Heart left ventricle (tissue), 16 donors: ENCODE data around the gene FAM219A. TPM values are rescaled to one million over a fixed set of nuclear protein-coding genes. Genes with fewer than 3 reads are reported as not detected.

Source experiments
- ATAC-seq, 4 donors: fragments of 200-7000 bp; cut with Tn5 transposase; one replicate each; pipeline ENCODE4 v1.9.1; 2020 to 2022; ENCODE audit warnings: moderate library complexity in 4 of 4, mild to moderate bottlenecking in 3 of 4, moderate number of reproducible peaks in 1 of 4
- DNase-seq, 5 donors: peaks; one replicate each; pipeline ENCODE4 v3.0.0-alpha.2; 2020
- H3K27ac ChIP-seq, 12 donors: fragments of 200-600 bp; sonication (generic) in 4 of 12; one replicate each; pipeline versions ENCODE4 v1.5.0 to v1.8.0; 2016 to 2022; ENCODE audit warnings: mild to moderate bottlenecking in 2 of 12
- H3K27me3 ChIP-seq, 9 donors: fragments of 200-600 bp; sonication (generic) in 2 of 9; one replicate each; pipeline versions ENCODE4 v1.5.1 to v1.8.0; 2016 to 2022; ENCODE audit warnings: mild to moderate bottlenecking in 3 of 9
- H3K36me3 ChIP-seq, 9 donors: fragments of 200-600 bp; sonication (generic) in 2 of 9; one replicate each; pipeline versions ENCODE4 v1.5.0 to v1.8.0; 2018 to 2022; ENCODE audit warnings: mild to moderate bottlenecking in 2 of 9
- H3K4me1 ChIP-seq, 12 donors: fragments of 200-600 bp; sonication (generic) in 4 of 12; one replicate each; pipeline versions ENCODE4 v1.5.0 to v1.8.0; 2016 to 2022; ENCODE audit warnings: mild to moderate bottlenecking in 3 of 12
- H3K4me3 ChIP-seq, 12 donors: fragments of 200-600 bp; sonication (generic) in 4 of 12; one replicate each; pipeline versions ENCODE4 v1.5.0 to v1.8.0; 2017 to 2022; ENCODE audit warnings: mild to moderate bottlenecking in 9 of 12, moderate library complexity in 4 of 12
- H3K9me3 ChIP-seq, 12 donors: fragments of 200-600 bp; sonication (generic) in 4 of 12; one replicate each; pipeline versions ENCODE4 v1.5.0 to v1.8.0; 2016 to 2022; ENCODE audit warnings: mild to moderate bottlenecking in 1 of 12
- POLR2A ChIP-seq, 2 donors: fragments of 450-650 bp; IDR thresholded peaks; one replicate each; pipeline ENCODE4 v1.6.1; 2017; ENCODE audit warnings: antibody characterized with exemption in 2 of 2, mild to moderate bottlenecking in 2 of 2, moderate library complexity in 2 of 2
- WGBS, 4 donors: extraction: QIAGEN DNeasy Blood & Tissue Kit in 2 of 4; methylation state at CpG; one replicate each; pipeline versions ENCODE4 v1.1.5 to v1.1.7; 2013 to 2018; 5-methylcytosine and 5-hydroxymethylcytosine counted together
- intact Hi-C, 10 donors: fragments of 100-400 bp; cut with DNase I; formaldehyde crosslinking; loops; one replicate each; pipeline versions ENCODE4 v1.11.1 to v1.14.2; 2022
- polyA plus RNA-seq, 2 donors: library from polyadenylated mRNA; stranded (reverse); fragments of 200-250 nt; gene quantifications; one replicate each; pipeline ENCODE4 v1.2.3, GENCODE V29; 2013
- total RNA-seq, 9 donors: library from RNA; depleted of rRNA in 2 of 9; stranded (reverse); fragments of >200 nt in 2 of 9; fragmentation: NEBNext Ultra II Directional in 3 of 9; extraction: Animal tissue kit (Norgen Biotek cat#: 25700) in 3 of 9; gene quantifications; one replicate each; pipeline versions ENCODE4 v1.1.0 to v1.2.4, GENCODE V29; 2016 to 2023
- TF ChIP-seq, protein P1 (sequence below), 12 donors: fragments of 200-600 bp; sonication (generic) in 4 of 12; IDR thresholded peaks; one replicate each; pipeline versions ENCODE4 v1.5.0 to v1.8.0; 2018 to 2022; ENCODE audit warnings: antibody characterized with exemption in 12 of 12, mild to moderate bottlenecking in 5 of 12
- donor health status: ischemic (EF 13 %, LVEDD 7.1; RV severe dilation, severe dysfunction).
- donor health status: healthy with polysubstance abuse.
- donor health status: DM: no; HTN: yes; CAD: no.
- donor health status: DM: no; HTN: no; CAD: no.
- donor health status: ischemic (EF 25% LVEDD 6.9; RV normal size, moderate dysfunction).
- donor health status: ischemic (EF 25% LVEDD 5.7; RV mildly dilated, moderate dysfunction).
- donor health status: healthy.
- donor health status: DM: yes; HTN: yes; CAD: no.
- donor health status: ischemic (EF 35%, LVEDD 5.7; RV mildly dilated, moderate dysfunction).
- donor health status: nonischemic (EF 11% LVEDD 7.7; RV severe dilation, severe dysfunction).
- donor health status: DM: yes; HTN: yes; CAD: no.
- donor health status: PGD.
- donor health status: ischemic (EF 29% LVEDD 5.4; RV normal size, mild dysfunction).
- donor health status: nonischemic (EF 23%, LVEDD 6.1; RV moderate dilation, normal function).

The FAM219A gene
- total and polyA plus RNA-seq, 11 donors = 12.7 to 39.1 (median 25.9) TPM

DNA sequence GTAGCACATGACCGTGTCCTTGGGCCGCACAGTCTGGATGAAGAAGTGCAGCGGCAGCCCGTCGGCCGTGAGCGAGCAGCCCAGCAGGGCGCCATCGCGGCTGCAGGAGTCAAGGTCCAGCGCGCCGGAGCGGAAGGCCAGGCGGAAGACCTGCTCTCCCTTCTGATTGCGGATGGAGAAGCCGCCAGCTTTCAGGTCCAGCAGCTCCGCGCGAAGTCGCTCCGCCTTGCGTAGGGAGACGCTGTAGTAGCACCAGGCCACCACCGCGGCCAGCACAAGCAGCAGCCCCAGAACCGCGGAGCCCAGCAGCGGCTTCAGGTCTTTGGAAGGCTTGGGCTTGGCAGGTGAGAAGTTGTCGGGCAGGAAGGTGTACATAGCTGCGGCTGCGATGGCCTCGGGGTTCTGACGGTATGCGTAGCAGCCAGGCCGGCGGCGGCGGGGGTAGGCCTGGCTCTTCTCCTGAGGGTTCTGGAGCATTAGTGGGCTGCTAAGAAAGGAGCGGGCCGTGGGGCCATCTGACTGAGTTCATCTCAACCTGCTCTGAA is 85.8 kb downstream of the FAM219A start:
- Histone ChIP-seq H3K4me3 (no peak overlapping the region), H3K27ac (peak overlapping the region in 1 of 12 donors; percentile 17), H3K27me3 (peaks cover 0 to 9% (median 0%) of the 10 kb centered on the region in 9 donors), H3K4me1 (peaks cover 0 to 30% (median 11%) of the 10 kb centered on the region in 12 donors), H3K36me3 (peaks cover 0 to 23% (median 6%) of the 10 kb centered on the region in 9 donors), H3K9me3 (no peaks in the 10 kb centered on the region)
- ATAC-seq (no peak), DNase-seq (no peak)
- intact Hi-C loops = no loop called here
- WGBS, 4 donors = 78 to 92% (median 80%) methylated on average over 16 to 41 of the region's 41 CpGs
- no peak for TF ChIP-seq POLR2A (IDR thresholded peaks at IDR 0.05)
- TF ChIP-seq, protein P1, sequence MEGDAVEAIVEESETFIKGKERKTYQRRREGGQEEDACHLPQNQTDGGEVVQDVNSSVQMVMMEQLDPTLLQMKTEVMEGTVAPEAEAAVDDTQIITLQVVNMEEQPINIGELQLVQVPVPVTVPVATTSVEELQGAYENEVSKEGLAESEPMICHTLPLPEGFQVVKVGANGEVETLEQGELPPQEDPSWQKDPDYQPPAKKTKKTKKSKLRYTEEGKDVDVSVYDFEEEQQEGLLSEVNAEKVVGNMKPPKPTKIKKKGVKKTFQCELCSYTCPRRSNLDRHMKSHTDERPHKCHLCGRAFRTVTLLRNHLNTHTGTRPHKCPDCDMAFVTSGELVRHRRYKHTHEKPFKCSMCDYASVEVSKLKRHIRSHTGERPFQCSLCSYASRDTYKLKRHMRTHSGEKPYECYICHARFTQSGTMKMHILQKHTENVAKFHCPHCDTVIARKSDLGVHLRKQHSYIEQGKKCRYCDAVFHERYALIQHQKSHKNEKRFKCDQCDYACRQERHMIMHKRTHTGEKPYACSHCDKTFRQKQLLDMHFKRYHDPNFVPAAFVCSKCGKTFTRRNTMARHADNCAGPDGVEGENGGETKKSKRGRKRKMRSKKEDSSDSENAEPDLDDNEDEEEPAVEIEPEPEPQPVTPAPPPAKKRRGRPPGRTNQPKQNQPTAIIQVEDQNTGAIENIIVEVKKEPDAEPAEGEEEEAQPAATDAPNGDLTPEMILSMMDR (IDR thresholded peaks at IDR 0.05) = no peak

DNA sequence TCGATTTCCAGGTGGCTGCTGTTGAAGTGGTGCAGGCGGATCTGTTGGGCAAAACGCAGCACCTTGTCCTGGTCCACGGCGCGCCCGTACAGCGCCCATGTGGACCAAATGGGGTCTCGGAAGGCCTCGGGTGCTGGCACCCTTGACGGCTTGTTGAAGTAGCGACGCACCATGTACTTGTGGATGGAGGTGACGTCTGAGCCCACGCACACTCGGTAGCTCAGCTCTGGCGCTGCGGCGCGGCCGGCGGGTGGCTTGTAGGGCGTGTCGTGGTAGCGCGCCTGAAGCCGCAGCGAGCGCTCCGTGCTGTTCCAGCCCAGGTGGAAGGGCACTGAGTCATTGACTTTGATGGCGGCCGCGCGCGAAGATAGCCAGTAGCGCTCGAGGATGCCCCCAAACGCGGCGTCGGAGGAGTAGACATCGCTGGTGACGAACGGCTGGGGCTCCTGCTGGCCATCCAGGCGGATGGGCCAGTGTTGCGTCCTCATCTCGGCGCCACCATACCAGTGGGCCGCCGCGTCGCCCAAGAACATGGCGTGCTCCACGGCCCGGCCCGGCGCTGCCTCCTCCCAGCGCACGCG is 86.4 kb downstream of the FAM219A start:
- H3K4me1 ChIP-seq = peaks cover 0 to 25% (median 11%) of the 10 kb centered on the region in 12 donors
- peaks cover 0 to 23% (median 6%) of the 10 kb centered on the region in 9 donors for H3K36me3 ChIP-seq
- DNase-seq (no peak), ATAC-seq (no peak)
- H3K9me3 ChIP-seq = no peaks in the 10 kb centered on the region
- WGBS, 4 donors = 79 to 88% (median 83%) methylated on average over 47 to 60 of the region's 60 CpGs
- H3K27ac ChIP-seq = no peak overlapping the region
- peaks cover 0 to 9% (median 0%) of the 10 kb centered on the region in 9 donors for H3K27me3 ChIP-seq
- no peak for TF ChIP-seq POLR2A (IDR thresholded peaks at IDR 0.05)
- TF ChIP-seq, protein P1 (IDR thresholded peaks at IDR 0.05) = no peak
- no peak overlapping the region for H3K4me3 ChIP-seq
- intact Hi-C loops = no loop called here

DNA sequence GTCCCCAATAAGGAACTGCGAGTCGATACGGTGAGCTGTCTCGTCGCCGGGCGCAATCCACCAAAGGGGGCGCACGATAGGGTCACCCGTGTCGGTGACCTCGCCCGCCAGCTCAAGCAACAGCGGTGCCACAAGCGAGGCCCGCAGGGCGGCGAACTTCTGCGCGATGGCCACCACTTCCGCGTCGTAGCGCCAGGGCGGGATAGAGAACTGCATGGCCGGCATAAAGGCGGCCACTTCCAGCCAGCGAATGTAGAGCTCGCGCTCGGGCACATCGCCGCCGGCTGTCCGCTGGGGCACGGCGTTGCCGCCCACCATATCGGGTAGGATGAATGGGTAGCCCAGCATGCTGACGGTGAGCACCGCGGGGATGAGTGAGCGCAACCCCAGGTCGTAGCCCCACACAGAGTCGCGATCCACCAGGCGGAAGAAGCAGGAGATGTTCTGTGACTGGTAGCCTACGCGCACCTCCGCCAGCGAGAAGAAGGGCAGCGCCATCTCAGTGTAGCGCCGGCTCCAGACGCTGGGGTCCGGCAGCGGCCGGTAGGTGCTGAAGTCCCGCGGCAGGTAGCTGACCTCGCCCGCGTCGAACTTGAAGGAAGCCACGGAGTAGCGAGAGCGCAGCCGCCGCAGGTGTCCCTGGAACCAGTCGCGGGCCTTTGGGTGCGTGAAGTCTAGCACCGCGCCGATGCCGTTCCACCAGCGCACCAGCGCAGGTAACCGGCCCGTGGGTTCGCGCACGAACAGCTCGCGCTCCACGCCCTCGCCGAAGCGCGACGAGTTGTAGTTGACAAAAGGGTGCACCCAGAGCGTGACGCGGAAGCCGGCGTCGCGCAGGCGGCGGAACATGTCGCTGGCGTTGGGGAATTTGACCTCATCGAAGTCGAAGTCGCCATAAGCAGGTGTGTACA is 87.1 kb downstream of the FAM219A start:
- H3K9me3 ChIP-seq = no peaks in the 10 kb centered on the region
- H3K27me3 ChIP-seq = peaks cover 0 to 9% (median 0%) of the 10 kb centered on the region in 9 donors
- peak in 1 of 4 donors; percentile 34 for ATAC-seq
- TF ChIP-seq, protein P1 (IDR thresholded peaks at IDR 0.05) = peak in 1 of 12 donors; percentile 3
- TF ChIP-seq POLR2A (IDR thresholded peaks at IDR 0.05) = no peak
- no peak for DNase-seq
- intact Hi-C loops = no loop called here
- H3K4me1 ChIP-seq = peaks cover 0 to 23% (median 9%) of the 10 kb centered on the region in 12 donors
- H3K27ac ChIP-seq = no peak overlapping the region
- H3K4me3 ChIP-seq = peak overlapping the region in 4 of 12 donors; percentile 4 to 28 (median 18)
- H3K36me3 ChIP-seq = peaks cover 0 to 23% (median 6%) of the 10 kb centered on the region in 9 donors
- WGBS, 4 donors = 57 to 75% (median 65%) methylated on average over 34 to 105 of the region's 105 CpGs
